Brain pericyte (primary cell): ENCODE measurements around the gene SPAG8.

ENCODE experiments used
- DNase-seq: peaks from one replicate; pipeline ENCODE4 v3.0.0-alpha.2; 2012; ENCODE audit warnings: low read depth, low spot score

SPAG8 gene

DNA sequence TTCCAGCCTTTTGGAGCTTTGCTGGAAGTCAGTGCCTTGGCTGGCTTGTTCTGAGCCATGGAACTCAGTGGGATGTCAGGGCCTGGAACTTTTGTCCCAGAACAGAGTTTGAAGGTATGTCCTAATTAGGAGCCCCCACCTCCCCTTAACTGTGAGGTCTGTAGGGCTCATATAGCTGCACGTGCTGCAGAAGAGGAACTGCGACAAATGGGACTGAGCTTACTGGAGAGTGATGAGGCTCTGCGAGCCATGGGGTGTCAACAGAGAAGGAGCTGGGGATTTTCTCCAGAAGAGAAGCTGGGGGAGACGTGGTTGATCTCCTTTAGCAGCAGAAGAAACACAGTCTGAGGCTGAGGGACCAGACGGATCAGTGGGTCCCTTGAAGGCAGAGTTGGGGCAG, 27.9 kb upstream of the SPAG8 start:
- no peak for DNase-seq

DNA sequence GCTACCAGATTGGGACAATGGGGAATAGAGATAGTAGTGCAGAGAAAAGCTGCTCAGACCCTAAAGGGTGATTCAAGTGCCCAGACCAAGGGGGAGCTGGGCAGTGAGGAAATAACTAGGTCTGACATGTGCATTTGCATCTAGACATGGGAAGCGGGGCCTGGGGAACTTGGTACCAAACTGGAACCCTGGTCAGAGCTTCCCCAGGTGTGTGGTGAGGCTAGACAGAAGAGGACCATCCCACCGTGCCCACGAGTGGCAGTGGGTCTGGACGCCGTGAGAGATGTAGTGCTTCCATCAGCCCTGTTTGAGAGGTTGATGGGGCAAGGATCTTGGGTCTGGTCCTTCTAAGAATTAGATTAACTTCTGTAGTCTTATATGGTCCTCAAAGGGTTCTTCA, 24.5 kb upstream of the SPAG8 start:
- DNase-seq: no peak

DNA sequence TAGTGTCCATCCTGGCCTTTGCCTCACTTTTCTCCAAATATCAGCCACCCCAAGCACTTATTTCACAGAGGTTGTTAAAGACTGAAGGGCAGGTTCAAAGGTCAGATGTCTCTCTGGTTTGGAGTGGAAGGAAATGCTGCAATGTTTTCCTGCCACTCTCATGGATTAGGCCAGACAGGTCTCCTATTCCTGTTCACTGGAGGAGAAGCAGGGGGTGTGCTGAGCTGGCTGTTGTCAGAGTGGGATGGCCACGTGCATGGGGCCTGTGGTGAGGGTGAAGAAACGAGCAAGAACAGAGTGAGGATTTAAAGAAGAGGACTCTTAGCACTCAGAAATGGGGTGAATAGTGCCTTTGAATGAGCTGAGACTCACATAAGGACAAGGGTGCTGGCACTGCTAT, 23.7 kb upstream of the SPAG8 start:
- no peak for DNase-seq

DNA sequence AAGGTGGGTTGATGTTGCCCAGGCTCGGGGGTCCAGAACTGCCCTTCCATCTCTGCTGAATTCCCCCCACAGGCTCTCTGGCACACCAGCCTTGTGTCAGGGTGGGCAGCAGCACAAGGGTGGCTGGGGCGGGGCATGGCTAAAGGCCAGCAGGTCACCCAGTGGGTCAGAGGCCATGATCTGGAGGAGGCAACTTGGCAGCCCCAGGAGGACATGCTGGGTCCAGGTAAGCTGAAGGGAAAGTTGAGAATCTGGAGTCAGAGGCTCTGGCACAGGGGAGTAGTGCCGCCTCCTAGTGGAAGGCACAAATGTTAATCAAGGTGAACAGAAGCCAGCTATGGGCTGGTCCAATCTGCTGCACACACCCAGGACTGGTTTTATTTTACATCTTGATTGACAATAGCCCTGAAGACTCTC, 23.2 kb upstream of the SPAG8 start:
- DNase-seq: no peak

DNA sequence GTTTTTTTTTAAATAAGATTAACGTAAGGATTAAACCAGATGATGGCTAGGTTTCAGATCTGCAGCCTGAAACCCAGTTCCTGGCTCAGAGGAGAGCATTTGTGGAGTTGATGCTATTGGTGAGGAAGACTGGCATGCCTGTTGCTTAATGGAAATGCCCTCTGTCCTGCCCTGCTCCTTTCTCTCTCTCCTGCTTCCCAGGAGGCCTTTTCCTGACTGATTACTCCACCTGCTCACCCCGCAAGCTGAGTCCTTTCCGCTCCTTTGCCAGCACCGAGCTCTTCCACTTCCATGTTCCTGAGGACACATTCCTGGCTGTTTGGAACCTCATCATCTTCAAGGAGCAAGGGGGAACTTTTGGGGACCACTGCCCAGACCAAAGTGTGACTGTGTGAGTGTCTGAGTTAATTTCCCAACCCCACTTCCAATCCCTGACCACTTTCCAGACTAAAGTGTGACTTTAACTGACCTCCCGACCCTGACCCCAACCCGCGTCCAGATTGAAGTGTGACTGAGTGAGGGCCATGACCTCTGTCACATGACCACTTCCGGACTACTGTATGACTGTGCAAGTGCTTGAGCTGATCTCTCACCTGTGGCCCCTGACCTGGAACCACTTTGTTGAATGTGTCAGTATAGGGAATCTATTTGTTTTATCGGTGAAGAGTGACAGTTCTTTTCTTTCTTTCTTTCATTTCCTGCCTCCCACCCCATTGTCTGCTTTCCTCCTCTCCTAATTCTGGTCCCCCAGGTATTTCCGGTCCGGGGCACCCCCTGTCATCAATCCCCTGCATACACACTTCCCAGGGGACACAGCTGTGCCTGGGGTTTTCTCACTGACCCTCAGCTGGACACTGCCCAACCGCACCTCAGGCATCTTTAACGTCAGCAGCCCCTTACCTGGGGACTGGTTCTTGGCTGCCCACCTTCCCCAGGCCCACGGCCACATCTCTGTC, 22.5 kb upstream of the SPAG8 start:
- DNase-seq: no peak

DNA sequence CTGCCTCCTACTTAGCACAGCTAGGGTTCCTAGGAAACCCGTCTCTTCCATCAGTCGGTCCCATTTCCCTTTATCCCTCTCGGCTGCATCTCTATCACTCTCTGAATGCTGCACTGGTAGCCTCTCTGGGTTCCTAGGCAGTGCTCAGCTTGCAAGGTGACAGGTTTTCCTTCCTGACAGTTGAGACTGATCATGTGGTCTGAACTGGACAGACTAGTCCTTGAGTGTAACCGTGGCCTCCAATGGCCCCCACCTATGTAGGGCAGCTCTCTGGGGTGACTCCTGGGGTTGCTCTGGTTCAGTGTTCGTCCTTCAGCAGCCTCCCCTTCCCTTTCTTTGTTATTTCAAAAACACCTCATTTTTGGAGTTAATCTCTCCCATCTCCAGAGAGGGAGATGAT, 20.8 kb upstream of the SPAG8 start:
- no peak for DNase-seq

DNA sequence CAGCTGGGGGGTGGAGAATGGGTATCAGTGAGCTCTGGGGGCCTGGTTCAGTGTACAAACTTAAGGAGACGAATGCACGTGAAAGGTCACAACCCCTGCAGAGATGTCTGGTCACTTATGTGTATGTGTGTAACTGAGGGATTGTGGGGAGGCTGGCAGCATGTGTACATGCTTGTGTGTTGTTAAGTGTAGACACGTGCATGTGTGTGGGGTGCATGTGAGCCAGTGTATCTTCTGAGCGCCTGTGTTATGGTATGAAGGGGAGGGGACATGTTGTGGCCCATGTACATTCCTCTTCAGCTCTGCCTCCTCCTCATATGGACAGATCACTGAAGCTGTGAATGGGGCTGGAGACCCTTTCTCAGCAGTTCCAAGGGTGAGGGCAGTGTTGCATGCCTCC, 19.0 kb upstream of the SPAG8 start:
- no peak for DNase-seq

DNA sequence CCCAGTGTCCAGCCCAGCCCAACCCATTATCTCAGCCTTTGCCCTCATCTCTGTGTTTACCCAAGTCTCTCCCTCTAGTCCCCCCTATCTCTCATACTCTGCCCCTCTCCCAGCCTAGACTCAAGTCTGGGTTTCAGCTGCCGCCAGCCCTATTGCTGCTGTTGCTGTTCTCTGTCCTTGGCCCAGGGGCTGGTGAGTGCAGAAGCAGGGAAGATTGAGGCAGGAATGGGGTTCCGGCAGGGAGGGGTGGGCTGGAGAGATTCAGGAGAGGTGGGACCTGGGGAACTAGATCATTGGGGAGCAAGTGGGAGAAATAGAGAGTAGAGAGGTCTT, 17.7 kb upstream of the SPAG8 start:
- DNase-seq: no peak

DNA sequence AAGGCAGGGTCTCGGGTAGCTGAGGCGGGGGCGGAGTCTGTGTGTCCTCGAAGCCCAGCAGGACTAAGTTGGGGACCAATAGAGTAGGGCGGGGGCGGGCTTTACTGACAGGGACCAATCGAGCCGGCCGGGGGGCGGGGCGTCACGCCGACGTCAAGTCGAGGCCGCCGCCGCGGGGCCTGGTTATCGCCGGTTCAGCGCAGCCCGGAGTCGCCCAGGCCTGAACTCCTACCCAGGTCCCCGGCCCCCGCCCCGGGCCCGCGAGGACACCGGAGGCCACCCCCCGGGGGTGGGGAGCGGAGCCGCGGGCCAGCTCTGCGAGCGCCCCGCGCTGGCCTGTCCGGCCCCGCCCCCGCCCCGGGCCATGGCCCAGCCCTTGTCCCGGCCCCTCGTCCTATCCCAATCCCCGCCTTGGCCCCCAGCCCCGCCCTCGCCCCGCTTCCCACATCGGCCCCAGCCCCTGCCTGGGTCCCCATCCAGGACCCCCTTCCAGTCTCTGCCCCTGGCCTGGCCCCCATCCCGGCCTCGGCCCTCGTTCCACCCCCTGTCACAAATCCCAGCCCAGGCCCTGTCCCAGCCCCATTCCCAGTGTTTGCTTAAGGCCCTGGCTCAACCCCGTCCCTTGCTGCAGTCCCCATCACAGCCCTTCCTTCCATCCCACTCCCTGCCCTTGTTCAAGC, 17.2 kb upstream of the SPAG8 start, which contains the start of gene TMEM8B:
TMEM8B (plus strand) TSS at position 145 of the 680 bp plus-strand sequence; CDS start at position 365, 220 bp downstream.
- DNase-seq: peak; percentile 64

DNA sequence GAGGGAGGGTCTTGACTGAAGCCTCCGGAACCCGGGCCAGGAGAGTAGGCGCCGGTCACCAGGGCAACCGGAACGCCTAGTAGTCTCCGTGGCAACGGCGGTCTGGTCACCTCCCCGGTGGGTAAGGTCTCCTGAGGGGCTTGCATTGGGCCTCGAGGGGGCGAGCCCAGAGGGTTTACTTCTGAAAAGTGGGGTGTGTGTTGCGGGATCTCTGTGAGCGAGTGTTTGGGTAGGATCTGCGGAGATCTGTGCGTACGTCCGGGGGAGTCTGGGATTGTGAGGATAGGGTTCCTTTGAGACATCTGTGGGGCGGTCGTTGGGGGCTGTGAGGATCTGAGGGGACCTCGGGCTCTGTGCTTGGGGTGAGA, 16.6 kb upstream of the SPAG8 start, which contains the start of gene FAM221B:
FAM221B (minus strand) TSS at position 17 of the 368 bp plus-strand sequence. CDS start 2,571 bp downstream, outside the sequence.
- DNase-seq: no peak

DNA sequence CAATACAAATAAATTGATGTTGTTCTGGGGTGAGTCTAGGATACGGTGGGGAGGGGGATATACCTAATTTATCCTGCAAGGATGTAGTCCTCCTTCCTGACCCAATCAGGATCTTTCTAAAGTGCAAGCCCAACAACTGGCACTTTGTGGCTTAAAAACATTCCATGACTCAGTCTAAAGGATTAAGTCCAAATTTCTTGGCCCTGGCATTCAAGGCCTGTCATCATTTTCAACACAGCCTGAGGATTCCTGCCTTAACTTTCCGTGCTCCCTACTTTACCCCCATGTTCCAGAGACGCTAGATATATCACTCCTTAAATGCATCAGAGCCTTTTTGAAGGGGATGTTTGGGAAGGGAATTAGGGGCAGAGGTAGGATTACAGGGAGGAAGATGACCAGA, 15.4 kb upstream of the SPAG8 start:
- no peak for DNase-seq

DNA sequence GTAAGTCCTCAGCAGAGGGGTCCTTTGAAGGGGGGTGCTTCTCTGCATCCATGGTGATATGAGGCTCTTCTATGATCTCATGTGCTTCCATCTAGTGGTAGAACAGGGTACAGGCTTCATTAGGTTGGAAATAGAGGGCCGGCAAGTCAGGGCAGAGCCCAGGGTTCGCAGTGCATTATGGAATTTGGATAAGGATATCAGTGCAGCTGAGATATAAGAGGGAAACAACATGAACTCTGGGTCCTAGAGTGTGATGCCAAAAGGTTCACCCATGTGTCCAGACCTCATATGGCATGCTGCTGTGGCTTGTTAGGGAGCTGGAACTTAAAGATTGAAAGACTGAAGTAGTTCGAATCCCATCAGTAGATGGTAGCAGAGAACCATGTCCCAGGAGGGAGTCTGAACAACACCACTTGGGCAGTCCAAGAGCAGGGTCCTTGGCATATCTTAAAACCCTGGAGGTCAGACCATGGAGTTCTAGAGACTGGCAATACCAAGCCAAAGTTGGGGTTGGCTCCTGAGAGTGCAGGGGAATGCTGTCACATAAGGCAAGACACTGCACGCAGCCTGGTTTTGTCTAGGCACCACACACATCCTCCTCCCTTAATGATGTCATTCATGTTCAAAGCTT, 14.1 kb upstream of the SPAG8 start:
- no peak for DNase-seq

DNA sequence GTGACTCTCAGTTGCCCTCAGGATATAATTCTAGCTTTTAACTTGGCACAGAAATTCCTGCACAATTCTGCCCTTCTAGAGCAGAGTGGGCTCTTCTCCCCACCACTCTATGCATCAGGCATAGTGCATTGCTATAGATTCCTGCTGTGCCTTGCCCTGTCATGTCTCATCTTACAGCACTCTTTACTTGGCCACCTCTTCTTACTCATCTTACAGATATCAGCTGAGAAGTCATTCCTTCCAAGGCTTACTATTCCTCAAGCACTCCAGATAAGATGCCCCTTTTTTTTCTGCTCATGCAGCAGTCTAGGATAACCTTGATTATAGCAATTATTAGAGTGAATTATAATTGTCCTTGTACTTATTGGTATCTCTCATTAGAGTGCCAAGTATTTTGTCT, 10.9 kb upstream of the SPAG8 start:
- no peak for DNase-seq

DNA sequence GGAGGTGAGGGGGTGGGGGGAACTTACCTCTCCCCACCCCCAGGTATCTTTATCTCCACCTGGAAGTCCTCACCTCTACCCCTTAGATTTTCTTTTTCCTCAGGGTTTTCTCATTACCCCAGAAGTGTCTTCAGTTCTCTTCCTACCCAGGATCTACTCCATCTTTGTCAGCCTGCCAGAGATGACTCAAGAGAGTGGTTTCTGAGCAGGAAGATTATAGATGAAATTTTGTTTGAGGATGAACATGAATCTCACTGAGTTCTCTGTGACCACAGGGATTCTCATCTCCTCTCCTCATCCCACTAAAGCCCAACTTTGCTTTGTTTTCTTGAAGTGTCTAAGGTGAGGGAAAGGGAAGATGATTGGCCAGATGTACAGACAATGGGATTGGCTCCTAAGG, 8.0 kb upstream of the SPAG8 start:
- no peak for DNase-seq

DNA sequence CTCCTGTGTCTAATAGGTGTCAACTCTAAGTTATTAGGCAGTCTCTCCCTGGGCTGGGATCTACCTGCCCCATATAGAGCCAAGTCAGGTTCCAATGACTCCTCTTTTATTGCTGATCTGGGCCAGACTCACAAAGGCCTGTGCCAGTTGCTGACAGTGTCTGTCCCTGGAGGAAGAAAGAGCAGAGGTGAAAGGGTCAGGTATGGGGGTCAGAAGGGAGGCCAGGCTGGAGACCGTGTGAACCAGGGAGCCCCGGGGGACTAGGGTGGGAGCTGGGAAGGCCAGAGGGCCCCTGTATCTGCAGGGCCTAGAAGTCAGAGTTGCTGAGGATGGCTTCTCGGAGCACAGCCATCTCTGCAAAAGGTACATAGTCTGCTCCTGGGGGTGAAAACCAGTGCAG, 6.3 kb upstream of the SPAG8 start:
- DNase-seq: no peak

DNA sequence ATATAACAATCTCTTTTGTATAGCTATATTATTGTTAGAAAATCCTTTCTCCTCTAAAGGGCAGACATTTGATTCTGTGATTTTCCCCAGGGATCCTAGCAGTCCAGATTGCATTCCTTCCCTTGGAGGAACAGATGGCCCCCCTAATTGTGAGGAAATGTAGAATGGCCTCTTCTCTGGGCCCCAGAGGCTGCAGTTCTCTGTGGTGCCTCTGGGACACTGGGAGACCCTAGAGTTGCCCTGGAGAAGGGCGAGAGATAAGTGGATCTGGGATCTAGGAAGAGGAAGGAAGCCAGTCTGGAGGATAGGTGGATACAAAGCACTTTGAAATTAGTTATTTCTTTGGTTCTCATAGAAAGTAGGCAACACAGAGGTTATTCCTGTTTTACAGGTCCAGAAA, 4.6 kb upstream of the SPAG8 start:
- no peak for DNase-seq

DNA sequence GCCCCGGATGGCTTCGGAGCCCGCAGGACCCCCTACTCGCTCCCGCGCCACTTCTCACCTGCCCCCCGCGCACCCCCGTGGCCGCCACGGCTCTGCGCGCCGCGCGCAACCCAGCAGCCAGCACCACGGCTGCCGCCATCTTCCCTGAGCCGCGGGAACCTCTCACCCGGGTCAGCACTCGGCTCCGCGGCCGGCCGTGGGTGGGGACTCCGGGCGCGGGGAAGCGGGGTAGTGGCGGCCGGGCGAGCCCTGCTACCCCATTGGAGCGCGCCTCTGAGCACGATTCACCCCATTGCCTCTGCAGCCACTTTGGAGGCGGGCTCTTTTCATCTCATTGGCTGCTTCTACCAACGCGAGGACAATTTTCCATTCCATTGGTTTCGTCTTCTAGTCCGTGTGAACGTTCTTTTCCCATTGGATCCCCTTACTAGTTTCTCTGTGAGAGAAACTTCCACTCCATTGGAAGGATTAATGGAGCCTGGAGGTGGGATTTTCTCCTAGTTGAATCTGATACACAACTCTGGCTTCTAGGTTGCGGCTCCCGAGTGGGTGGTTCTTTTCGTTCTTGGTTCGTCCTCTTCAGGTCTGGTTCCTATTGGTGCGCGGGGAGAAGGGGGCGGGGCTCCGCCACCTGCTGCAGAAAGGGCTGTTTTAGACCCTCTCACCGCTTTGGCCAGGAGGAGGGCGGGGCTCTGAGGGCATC, 2.9 kb upstream of the SPAG8 start, which contains the start of gene HINT2:
HINT2 (minus strand) TSS at position 202 of the 703 bp plus-strand sequence; CDS start at position 139, 63 bp downstream.
- DNase-seq: peak; percentile 97

DNA sequence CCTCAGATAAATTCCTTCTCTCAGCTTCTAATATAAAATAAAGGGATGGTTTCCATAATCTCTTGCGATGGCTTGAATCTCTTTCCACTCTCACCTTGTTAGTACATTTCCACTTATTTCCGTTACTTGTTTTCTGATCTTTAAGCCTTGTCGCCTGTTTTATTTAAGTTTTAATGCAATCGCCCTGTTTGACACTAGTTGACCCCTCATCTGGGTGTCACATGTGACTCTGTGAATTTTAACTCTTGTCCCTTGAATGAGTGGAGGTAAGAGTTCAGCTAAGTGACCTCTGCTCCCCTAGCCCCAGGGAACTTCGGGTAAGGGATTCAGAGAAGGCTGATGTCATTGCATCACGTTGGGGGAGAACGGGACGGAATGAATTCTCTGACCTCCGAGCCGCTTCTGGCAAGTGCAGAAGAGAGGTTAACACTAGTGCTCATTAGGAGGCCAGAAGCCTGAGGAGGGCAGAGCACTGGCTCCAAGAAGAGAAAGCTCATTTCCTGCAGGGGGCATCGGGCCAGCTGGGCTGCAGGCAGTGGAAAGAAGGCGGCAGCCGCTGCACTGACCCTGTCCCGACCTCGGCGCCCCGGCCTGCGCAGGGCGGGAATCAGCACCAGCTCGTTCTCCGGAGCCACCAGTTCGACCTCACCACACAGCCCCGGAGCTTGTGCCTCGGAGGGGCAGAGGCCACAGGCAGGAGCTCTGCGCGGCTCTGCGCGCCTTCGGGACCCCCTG, 2.2 kb upstream of the SPAG8 start:
- DNase-seq: peak; percentile 15

DNA sequence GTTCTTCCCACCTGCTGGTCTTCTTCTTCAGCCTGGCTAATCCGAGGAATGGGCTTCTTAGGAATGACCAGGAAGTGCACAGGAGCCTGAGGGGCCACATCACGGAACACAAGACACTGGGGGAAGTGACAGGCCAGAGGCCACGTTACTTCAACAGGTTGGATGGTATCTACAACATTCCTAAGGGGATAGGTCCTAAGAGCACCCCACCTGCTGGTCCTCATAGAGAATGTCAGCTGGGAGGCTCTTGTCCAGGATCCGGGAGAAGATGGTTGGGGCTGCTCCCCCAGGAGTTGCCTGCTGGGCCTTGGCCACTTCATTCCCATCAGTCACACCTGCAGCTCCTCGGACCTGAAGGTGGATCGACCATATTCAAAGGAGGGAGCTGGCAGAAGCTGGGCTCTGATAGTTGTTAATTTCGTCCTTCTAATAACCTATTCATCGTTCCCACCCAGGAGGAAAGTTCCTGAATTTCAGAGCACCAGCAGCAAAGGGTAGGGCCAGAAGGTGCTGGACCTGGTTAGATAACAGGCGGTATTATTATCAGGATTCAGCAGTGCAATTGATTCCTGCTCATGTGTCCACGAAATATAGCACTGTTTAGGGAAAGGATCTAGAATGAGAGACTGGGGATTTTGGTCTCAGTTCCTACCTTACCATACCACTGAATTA, 1.5 kb upstream of the SPAG8 start:
- no peak for DNase-seq

DNA sequence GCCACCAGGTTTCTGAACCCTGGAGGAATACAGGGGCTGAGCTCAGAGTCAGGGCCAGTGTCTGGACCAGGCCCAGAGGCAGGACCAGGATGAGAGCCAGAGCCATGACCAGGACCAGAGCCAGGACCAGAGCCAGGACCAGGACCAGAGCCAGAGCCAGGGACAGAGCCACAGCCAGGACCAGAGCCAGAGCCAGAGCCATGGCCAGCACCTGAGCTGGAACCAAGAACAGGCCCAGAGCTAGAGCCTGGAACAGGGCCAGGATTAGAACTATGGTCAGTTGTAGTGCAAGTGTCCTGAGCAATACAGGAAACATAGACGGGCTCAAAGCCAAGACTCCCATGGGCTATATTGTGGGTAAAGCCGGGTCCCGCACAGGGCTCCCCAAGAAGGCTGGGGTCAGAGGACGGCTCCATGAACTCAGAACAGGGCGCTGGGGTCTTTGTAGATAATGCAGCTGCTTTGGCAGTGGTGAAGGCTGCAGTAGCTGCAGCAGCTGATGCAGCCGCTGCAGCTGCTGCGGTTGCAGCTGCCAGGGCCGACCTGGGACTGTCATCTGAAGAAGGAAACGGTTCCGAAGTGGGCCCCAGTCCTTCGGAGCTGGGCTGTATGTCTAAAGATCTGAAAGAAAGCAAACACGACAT, 559 bp downstream of the SPAG8 start:
- DNase-seq: no peak
